Head of caudate nucleus (tissue), 42 donors: ENCODE measurements around the gene FOXL2NB.
"Not testable (repeated sequence)": the region's sequence is repeated elsewhere in the genome, so short reads cannot be mapped to it uniquely, and the experiment has no call there.

ENCODE experiments used
- DNase-seq, 42 donors: peaks; one replicate each; pipeline versions ENCODE4 v3.0.0 to v3.0.0-alpha.2; 2020 to 2021; ENCODE audit warnings: mixed read lengths in 7 of 42
- intact Hi-C: fragments of 100-400 bp; cut with DNase I; formaldehyde crosslinking; loops from one replicate; pipeline ENCODE4 v1.15.0; 2022

The FOXL2NB gene

DNA sequence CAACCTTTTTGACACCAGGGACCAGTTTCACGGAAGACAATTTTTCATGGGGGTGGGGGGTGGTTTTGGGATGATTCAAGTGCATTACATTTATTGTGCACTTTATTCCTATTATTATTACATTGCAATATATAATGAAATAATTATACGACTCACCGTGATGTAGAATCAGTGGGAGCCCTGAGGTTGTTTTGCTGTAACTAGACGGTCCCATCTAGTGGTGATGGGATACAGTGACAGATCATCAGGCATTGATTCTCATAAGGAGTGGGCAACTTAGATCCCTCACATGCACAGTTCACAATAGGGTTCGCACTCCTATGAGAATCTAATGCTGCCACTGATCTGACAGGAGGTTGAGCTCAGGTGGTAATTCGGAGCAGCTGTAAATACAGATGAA lies 24.6 kb upstream of the FOXL2NB start:
- DNase-seq, intact Hi-C loops: not testable (repeated sequence)

DNA sequence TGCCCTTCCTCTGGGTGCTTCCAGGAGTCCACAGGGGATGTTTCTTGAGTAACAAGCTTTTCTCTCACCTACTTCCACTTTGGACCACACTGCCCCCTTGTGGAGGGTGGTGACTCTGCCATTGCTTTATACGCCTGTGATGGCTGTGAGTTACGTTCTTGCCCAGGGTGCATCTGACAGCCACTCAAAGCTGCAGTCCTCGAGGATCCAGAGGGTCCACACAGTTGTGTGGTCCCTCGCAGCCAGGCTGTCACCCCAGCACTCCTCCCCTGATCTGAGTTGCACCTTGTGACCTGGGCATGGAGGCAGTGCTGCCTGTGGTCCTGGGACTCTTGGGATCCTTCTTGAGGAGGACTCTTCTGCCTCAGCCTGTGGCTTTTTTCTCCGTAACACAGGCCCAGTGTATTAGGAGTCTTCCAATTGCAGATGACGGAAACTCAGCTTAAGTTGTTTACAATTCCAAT lies 23.5 kb upstream of the FOXL2NB start:
- DNase-seq: peak; percentile 28 to 92 (median 86)
- intact Hi-C loops: no loop called here

DNA sequence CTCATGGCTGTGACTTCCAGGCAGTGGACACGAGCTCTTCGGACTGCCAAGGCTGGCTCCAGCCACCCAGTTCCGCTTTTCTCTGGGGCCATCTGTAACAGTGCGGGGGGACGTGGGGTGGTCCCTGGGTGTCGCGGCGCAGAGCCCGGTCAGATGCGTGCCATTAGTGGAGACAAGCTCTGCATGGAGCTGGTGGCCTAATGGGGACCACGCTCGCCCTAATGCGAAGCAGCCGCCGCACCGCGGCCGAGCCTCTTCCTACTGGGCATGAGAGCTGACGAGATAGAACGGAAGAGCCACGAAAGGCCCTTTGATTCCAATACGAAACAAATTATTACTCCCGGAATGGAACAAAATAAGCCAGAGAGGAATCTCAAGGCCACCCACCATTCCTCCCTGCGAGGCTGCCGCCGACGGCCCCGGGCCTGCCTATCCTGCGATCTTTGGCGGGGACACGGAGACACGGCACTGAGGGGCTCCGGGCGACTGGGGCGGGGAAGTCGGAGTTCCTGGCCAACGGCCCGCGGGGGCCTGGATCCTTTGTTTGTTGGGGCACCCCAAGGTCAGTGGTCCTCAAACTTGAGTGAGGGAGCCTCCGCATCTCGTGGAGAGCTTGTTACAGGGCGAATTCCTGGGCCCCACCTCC lies 18.2 kb upstream of the FOXL2NB start:
- intact Hi-C loops: no loop called here
- DNase-seq: no peak

DNA sequence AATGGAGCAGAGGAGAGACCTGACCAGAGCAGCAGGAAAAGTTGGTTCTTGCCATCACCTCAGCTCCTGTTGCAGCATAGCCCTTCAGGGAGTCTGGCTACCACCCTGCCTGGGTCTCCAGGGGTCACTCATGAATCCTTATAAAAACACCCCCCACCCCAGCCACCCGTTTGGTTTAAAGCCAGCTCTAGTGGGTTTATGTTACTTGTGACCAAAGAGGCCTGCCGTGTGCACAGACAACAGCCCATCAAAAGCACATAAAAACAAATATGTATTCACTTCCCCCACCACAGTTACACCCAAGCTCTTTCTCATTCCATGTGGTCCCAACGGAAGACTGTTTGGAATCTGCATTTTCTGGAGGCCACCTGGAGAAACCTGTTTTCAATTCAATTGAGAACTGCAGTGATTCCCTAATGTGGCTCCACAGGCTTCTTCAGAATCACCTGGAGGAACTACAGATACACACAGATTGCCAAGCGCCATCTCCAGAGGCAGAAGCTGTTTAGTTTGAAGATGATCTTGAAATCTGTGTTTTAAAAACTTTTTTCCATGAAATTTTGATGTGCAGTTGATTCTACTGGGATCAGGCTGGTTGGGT lies 13.8 kb upstream of the FOXL2NB start:
- no peak for DNase-seq

DNA sequence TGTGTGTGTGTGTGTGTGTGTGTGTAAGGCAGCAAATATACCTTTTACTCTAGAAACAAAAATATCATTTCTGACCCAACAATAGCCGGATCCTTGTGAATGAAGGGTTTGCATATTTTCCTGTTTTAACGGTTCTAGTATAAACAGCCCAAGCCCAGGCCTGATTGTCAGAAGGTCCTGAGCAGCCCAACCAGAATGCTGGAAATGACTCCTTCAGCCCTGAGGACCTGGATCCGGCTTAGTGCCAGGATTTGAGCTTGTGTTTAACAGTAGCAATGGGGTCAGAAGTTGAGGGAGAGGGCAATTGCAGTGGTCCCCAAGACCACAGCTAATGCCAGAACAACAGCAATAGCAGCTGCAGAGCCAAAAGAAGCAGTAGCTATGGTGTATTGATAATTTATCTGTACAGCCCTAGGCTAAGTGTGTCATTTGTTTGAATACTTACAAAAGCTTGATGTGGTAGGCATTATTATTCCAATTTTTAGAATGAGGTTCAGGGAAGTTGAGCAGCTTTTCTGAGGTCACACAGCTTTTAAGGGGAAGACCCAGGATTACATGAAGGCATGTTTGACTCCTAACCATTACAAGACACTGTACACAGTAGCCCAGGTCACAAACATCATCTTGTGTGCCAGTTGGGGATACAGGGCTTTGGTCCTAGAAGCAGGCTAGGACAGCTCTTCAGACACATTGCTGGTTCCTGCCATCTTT lies 12.9 kb upstream of the FOXL2NB start:
- no peak for DNase-seq
- intact Hi-C loops: no loop called here

More for the DNA sequence above, 13.8 kb upstream of the FOXL2NB start:
- intact Hi-C loops: no loop called here

DNA sequence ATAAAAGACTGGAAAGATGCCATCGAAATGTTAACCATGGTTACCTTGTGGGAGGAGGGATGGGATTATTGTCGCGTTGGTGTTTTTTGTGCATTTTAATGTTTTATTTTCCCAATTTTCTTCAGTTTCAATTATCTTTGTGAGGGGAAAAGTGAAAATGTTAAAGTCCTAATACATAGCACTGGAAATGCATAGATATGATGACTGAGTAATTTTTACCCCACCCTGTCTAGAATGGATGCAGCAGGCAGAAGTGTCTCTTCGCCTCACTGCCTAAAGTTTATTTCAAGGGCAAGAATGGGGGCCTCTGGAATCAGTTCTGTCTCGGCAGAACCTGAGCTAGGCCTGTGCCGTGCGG lies 11.5 kb upstream of the FOXL2NB start:
- intact Hi-C loops: loop anchor here (5.0 kb wide), 1 partner anchor 392 kb away; no protein-coding TSS in a partner anchor

DNA sequence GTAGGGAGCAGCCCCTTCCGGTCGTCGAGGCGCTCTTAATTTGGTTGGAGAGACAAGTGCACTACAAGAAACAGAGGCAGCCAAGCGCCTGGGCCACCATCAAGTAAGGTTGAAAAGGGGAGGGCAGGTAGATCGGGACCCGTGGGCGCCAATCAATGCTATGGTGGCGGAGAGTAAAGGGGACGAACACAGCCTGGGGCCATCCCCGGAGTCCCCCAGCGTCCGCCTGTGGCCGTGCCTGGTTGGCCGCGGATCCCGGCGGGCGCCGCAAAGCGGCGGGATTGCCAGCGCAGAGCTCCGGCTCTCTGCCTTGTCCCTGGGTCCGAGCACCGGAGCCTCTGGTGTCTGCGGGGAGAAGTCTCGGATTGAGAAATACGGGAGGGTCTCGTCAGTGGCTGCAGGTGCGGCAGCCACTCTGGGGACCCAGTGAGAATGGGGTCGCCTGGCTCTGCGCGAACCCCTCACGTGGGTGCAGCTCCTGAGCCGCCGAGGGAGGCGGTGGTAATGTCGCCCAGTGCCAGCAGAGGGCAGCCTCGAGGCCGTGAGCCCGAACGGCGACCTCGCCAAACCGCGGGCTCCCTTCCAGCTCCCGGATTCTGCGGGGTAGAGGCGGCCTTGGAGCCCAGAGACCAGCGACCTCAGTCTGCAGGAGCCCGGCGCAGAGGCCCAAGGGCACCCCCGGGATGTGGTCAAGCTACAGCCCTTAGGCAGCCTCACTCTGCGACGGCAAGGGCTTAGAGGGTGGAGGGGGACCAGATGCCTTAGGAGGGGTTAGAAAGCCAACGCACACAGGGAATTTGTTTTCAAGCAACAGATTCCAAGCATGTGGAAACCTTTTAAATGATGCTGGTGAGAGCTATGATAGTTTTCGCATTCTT lies 10.9 kb upstream of the FOXL2NB start:
- DNase-seq: peak; percentile 42 to 88 (median 74)
- intact Hi-C loops: loop anchor here (5.0 kb wide), 1 partner anchor 391 kb away; no protein-coding TSS in a partner anchor

More for the DNA sequence above, 11.5 kb upstream of the FOXL2NB start:
- no peak for DNase-seq

DNA sequence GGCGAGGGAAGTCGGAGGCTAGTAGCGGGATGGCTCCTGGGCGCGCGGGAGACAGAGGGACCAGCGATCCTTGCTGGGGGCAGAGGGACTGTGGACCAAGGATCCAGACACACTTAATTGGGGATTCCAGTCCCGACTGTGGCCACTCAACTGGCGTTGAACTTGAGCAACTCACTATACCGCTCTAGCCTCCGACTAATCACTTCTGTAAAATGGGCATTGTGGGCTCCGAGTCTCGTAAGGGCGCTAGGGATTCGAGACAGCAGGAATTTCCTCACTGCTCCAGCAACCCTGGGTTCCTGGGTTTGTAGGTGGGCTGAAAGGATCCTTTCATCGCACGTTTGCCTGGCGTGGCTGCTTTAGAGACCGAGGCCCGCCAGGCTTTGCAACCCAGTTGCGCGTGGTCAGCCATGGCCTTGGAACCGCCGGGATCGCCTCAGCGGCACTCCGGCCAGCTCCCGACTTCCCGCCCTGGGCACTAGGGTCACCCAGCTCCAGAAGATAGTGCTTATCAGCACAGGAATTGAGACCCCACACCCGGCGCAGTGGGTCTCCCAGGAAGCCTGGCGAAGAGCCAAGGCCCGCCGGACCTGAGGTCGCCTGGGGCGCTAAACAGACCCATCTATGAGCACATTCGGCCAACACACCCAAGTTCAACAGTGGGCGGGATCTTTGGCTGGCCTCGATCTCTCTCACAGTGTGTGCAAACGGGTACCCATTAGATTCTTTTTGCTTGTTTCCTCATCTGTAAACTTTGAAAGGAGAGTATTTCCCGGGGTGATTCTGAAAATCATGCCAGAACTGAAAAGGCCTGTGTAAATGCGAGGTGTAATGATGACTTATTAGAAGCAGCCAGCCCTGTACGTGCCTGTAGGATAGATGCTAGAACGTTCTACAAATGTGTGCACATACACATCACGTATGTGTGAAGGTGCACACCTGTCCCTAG lies 10.0 kb upstream of the FOXL2NB start:
- no peak for DNase-seq
- intact Hi-C loops: loop anchor here (5.0 kb wide), 1 partner anchor 390 kb away; no protein-coding TSS in a partner anchor

DNA sequence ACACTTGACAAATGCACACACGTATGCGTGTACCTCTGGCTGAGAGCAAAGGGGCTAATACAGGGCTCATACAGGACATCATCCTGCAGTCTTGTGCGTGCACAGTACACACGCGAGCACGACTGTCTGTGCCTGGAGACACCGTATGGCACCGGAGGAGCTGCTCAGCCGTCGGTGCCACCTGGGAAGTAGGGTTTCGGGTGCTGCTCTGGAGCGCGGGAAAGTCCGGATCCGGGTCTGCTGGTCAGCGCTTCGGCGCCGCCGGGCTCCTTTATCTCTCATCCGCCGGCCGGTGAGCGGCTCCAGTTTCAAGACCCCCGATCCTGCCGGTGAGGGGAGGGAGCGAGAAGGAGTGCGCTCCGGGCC lies 9.3 kb upstream of the FOXL2NB start:
- intact Hi-C loops: loop anchor here (5.0 kb wide), 1 partner anchor 390 kb away; no protein-coding TSS in a partner anchor
- no peak for DNase-seq

DNA sequence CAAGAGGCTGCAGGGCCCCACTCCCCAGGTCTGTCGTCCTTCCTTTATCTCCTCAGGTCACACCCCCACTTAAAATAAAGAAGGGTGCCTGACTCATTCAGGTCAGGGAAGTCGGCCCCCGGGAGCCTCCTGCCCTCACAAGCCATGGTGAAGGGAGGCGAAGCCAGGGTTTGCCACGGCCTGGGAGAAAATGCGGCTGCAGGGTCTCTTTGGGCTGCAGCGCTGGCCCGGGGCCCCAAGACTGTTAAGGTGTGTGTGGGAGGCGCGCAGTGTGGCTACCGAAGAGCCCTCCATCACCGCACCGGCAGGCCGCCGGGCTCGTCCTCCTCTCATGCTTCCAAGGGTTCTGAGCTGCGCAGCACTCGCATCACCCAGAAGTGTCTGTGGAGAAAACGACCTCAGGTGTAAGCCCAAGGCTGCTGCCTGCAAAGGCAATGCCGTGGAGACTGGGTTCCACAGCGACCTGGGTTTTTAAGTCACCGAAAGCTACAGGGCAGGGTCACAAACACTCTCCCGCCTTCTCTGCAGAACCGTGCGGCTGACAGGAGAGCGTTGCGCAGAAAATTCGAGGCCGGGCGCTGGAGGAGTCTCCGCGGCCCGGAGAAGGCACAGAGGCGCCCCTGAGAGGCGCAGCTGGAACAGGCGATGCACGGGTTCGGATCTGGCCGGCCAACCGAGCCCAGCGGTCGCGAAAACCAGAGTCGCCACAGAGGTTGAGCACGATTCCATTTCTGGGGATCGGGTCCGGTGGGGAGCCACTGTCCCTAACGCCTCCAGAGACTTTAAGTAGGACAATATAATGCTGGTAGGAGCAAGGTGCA lies 8.8 kb upstream of the FOXL2NB start:
- intact Hi-C loops: loop anchor here (5.0 kb wide), 1 partner anchor 389 kb away; no protein-coding TSS in a partner anchor
- no peak for DNase-seq

DNA sequence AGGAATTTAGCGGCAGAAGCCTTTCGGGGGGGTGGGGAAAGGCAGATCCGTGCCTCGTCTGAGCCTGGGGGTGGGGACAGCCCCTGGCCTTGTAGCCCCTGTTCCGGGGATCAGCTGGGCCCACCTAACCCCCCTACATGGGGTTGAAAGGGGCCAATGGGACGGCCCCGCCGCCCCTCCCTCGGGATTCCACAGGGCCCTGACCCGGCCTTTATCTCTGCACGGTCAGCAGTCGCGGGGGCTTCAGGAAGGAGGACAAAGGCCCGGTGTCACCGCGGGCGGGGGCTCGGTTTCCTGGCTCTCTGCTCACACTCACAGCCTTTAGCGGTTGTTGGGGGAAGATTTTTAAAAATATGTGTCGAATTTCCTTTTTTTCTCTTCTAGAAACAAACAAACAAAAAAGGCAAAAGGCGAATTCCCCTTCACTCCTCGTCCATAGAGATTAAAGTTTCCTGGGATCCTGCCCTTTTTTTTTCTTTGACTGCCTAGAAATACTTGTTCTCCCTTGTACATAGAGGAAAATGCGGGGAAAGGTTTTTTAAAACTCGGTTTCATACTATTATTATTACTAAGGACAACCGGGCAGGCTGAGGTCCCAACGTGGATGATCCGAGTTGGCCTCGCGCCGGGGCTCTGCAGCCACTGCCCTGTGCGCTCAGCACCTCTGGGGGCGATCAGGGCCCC lies 8.0 kb upstream of the FOXL2NB start:
- intact Hi-C loops: loop anchor here (5.0 kb wide), 1 partner anchor 388 kb away; no protein-coding TSS in a partner anchor
- DNase-seq: no peak

DNA sequence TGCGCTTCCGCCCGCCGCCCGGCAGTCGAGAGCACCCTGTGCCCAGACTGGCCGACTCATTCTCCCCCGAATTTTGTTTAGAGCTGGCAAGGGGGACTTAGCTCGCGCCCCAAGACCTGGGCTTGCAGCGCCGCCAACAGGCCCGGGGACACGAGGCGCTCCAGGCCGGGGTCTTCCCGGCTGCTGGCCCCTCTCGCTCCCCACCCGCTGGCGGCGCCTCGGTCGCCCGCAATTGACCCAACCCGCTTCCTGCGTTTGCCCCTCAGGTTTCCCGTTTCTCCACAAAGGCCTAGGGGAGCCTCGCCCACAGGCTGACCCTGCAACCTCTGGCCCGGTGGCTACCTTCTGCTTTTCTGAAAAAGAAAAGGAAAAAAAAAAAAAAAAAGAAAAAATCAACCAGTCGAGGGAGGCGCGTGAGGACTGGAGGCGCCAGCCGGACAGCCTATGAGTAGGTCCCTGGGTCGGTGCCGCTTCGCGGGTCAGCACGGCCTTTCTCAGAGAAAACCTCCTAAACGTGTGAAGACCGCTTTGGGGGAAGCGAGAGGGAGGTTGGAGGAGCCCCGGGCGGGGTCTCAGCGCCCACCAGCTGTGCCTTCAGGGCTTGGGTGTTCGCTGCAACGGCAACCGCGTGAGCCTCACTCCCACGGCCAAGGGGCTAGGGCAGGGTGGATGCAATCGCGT lies 7.3 kb upstream of the FOXL2NB start:
- peak in 1 of 42 donors; percentile 40 for DNase-seq
- intact Hi-C loops: loop anchor here (5.0 kb wide), 1 partner anchor 388 kb away; no protein-coding TSS in a partner anchor

DNA sequence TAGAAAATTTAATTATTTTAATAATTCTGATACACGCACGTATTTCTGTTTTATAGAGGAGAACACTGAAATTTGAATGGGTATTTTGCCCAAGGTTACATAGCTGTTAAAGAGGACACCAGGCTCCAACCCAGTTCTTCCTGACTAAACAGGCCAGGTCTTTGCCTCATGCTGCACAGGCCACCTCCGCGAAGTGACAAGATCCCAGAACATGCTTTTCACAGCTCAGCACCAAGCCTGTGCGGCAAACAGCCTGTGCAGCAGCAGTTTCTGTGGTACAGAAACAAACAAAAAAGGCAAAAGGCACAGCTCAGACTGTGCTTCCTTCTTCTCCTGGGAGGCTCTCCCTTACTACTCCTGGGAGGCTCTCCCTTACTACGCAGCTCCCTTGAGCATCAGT lies 6.6 kb upstream of the FOXL2NB start:
- intact Hi-C loops: no loop called here
- DNase-seq: peak in 1 of 42 donors; percentile 26

DNA sequence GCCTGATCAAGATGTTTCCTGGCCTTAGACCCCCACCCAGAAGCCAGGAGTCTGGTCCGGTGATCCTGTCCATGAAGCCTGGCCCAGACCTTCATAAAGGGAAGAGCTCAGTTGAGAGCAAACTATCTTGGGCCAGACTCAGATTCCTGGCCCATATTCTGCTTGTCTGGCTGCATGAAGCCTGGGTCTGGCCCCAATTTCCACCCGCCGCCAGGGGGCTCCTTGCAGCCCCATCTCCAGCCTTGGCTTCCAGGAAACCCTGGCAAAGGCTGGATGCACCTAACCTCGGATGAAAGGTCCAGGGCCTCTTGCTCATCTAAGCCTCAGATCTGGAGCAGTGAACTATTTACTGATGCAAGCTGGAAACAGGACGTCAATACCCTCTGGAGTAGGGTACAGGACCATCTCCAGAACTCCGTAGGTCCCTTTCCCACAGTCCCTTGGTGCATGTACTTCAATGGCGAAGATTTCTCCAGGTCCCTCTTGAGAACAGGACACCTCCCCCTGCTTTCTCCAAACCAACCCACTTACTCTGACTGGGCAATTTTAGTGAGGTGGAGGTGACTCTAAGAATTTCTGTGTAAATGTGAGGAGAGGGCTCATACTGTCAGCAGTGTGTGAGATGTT lies 5.6 kb upstream of the FOXL2NB start:
- peak in 1 of 42 donors; percentile 38 for DNase-seq
- intact Hi-C loops: no loop called here

DNA sequence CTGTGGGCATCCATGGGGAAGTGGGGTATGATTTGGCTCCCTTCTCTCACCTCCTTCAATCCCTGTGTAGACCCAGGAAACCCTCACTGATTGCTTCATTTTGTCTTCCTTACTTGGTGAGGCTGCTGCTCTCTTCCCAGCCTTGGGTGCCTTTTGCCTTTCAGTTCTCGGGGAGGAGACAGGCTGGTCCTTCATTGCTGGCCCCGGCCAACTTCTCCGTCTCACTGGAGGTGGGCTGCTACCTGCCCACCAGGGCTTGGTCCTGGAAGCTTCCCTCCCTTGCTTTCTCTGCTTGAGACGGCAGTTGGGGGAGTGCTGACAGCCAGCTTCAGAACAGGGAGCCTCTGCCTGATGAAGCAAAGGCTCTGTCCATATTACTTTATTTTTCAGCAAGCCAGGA lies 4.7 kb upstream of the FOXL2NB start:
- no peak for DNase-seq
- intact Hi-C loops: no loop called here
